Activated CD8-positive, alpha-beta T cell treated with anti-CD3 and anti-CD28 coated beads for 36 hours (primary cell): Measurements from ENCODE around the gene FOXL3. TPM values are rescaled to one million over a fixed set of nuclear protein-coding genes. Genes with fewer than 3 reads are reported as not detected.
A peak's percentile ranks its signal among the peaks of the same experiment; 100 is the strongest.

Experiments used
- ATAC-seq: fragments of 200-7000 bp; cut with Tn5 transposase; one replicate; pipeline ENCODE4 v1.10.0; 2021; ENCODE audit warnings: mild to moderate bottlenecking, moderate library complexity
- CTCF ChIA-PET: fragments of 350-600 bp; sonication (Branson Sonifier 250); formaldehyde crosslinking; loops from one replicate; lab custom pipeline; 2021; ENCODE audit warnings: antibody characterized with exemption; lab: Charles Lee
- POLR2A ChIA-PET: fragments of 350-600 bp; sonication (Branson Sonifier 250); formaldehyde crosslinking; loops from one replicate; lab custom pipeline; 2021; ENCODE audit warnings: antibody characterized with exemption; lab: Charles Lee
- DNase-seq: peaks from one replicate; pipeline ENCODE4 v3.0.0-alpha.2; 2020
- H3K27ac Mint-ChIP-seq: one replicate; pipeline ENCODE4 v1.8.0; 2021; ENCODE audit warnings: mild to moderate bottlenecking, mixed read lengths
- H3K27me3 Mint-ChIP-seq: one replicate; pipeline ENCODE4 v1.8.0; 2021; ENCODE audit warnings: mixed read lengths
- H3K36me3 Mint-ChIP-seq: one replicate; pipeline ENCODE4 v1.8.0; 2021; ENCODE audit warnings: low read depth, mixed read lengths
- H3K4me1 Mint-ChIP-seq: one replicate; pipeline ENCODE4 v1.8.0; 2021; ENCODE audit warnings: low read depth, mixed read lengths
- H3K4me3 Mint-ChIP-seq: one replicate; pipeline ENCODE4 v1.8.0; 2021; ENCODE audit warnings: mild to moderate bottlenecking, moderate library complexity, mixed read lengths
- H3K9me3 Mint-ChIP-seq: one replicate; pipeline ENCODE4 v1.8.0; 2021; ENCODE audit warnings: mixed read lengths
- intact Hi-C: fragments of 100-400 bp; cut with micrococcal nuclease; formaldehyde crosslinking; loops from one replicate; pipeline ENCODE4 v1.10.0; 2022
- total RNA-seq, 2 experiments: library from RNA; stranded (reverse); gene quantifications; one replicate each; pipeline ENCODE4 v1.2.3, GENCODE V29; 2021
- TF ChIP-seq, protein P1 (sequence below): fragments of 200-600 bp; IDR thresholded peaks from one replicate; pipeline ENCODE4 v1.8.0; 2022; ENCODE audit warnings: antibody characterized with exemption, mild to moderate bottlenecking

Gene FOXL3
- total RNA-seq, 2 experiments from 2014 or later, result not detected

DNA sequence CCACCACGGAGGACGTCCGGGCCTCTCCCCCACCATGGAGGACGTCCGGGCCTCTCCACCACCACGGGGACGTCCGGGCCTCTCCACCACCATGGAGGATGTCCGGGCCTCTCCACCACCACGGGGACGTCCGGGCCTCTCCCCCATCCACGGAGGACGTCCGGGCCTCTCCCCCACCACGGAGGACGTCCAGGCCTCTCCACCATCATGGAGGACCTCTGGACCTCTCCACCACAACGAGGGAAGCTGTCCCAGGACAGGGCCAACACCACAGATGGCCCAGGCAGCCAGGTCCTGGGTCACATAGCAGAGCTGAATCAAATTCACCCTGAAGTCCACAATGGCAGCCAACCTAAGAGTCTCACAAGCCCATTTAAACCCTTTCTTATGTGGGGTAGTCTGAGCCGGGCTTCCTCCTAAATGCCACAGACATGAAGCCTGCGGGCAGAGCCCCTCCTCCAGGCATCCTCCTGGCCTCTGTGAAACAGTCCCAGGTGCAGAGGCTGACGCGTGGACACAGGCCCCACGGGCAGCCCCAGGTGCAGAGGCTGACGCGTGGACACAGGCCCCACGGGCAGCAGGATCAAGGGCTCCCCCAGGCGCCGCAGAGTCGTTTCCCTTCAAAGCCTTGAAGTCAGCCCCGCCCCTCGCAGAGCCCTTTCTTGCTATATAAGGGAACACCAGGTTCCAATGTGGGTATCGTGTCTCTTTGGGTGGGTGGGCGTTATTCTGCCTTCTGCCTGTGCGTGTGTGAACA is 47.0 kb downstream of the FOXL3 start:
- H3K27ac Mint-ChIP-seq, result no peak overlapping the region
- TF ChIP-seq, protein P1, sequence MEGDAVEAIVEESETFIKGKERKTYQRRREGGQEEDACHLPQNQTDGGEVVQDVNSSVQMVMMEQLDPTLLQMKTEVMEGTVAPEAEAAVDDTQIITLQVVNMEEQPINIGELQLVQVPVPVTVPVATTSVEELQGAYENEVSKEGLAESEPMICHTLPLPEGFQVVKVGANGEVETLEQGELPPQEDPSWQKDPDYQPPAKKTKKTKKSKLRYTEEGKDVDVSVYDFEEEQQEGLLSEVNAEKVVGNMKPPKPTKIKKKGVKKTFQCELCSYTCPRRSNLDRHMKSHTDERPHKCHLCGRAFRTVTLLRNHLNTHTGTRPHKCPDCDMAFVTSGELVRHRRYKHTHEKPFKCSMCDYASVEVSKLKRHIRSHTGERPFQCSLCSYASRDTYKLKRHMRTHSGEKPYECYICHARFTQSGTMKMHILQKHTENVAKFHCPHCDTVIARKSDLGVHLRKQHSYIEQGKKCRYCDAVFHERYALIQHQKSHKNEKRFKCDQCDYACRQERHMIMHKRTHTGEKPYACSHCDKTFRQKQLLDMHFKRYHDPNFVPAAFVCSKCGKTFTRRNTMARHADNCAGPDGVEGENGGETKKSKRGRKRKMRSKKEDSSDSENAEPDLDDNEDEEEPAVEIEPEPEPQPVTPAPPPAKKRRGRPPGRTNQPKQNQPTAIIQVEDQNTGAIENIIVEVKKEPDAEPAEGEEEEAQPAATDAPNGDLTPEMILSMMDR, result no peak
- no peaks in the 10 kb centered on the region for H3K36me3 Mint-ChIP-seq
- H3K4me3 Mint-ChIP-seq, result no peak overlapping the region
- CTCF ChIA-PET, result no interaction called here
- DNase-seq (peak; percentile 48), ATAC-seq (no peak)
- POLR2A ChIA-PET, result no interaction called here
- H3K9me3 Mint-ChIP-seq, result peaks cover 13% of the 10 kb centered on the region
- intact Hi-C loops, result no loop called here
- H3K4me1 Mint-ChIP-seq, result peaks cover 12% of the 10 kb centered on the region
- H3K27me3 Mint-ChIP-seq, result no peaks in the 10 kb centered on the region

DNA sequence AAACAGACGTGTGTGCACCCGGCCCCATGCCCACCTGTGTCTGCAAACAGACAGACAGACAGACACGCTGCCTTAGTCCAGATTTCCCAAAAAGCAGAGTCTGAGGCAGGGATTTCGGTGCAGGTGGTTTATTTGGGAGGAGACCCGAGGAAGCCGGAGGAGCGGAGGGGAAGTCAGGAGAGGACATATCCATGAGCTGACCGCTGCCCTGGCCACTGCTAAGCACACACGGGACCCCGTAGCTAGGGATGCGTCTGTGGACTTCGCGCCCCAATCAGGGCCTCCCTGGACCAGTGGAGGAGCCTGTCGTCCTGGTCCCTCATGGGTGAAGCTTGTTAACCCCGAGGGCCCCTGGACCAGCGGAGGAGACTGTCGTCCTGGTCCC is 47.6 kb downstream of the FOXL3 start:
- ATAC-seq (no peak), DNase-seq (no peak)
- Mint-ChIP-seq H3K9me3 (peaks cover 13% of the 10 kb centered on the region), H3K27ac (no peak overlapping the region), H3K27me3 (no peaks in the 10 kb centered on the region), H3K36me3 (no peaks in the 10 kb centered on the region), H3K4me1 (peaks cover 12% of the 10 kb centered on the region), H3K4me3 (no peak overlapping the region)
- intact Hi-C loops, result no loop called here
- POLR2A ChIA-PET, result no interaction called here
- TF ChIP-seq, protein P1, result no peak
- CTCF ChIA-PET, result no interaction called here

DNA sequence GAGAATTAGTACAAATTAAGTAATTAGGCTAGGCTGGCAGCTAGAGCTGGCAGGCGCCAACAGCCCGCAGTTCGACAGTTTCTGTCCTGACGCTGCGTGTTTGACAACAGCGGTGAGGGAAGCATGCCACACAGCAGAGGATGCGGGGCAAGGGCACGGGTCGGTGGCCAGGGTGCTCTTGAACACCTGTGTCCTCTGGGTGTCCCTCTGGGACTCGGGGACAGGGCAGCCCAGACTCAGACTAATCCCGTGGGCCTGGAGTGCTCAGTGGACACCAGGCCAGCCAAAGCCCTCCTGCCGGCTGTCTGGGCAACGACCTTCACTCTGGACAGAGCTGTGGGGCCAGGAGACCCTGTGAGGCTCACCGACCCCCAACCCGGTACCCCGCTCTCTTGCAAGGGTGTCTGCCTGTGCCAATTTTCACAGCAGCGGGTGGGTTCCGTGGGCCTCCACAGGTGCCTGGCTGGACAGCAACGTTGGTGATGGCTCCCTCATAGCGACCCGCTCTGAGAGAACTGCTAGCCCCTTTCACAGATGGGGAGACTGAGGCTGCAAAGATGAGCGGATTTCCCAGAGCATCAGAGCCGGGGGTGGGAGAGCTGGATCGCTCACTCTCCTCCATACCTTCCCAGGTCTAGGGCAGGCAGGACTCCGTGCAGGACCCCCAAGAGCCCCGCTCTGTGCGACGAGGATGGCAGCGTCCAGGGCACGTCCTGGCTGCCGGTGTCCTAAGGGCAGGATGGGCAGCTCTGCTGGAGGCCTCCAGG is 48.5 kb downstream of the FOXL3 start:
- no peak for DNase-seq
- Mint-ChIP-seq H3K27me3 (no peaks in the 10 kb centered on the region), H3K4me1 (peaks cover 18% of the 10 kb centered on the region), H3K27ac (no peak overlapping the region), H3K4me3 (no peak overlapping the region), H3K9me3 (peaks cover 13% of the 10 kb centered on the region), H3K36me3 (no peaks in the 10 kb centered on the region)
- no peak for ATAC-seq
- CTCF ChIA-PET, result no interaction called here
- POLR2A ChIA-PET, result interaction anchor here (0.8 to 1.0 kb wide), 2 partner anchors 19 to 29 kb away, joined by 3 read pairs; no protein-coding TSS in a partner anchor
- TF ChIP-seq, protein P1, result no peak
- intact Hi-C loops, result no loop called here

DNA sequence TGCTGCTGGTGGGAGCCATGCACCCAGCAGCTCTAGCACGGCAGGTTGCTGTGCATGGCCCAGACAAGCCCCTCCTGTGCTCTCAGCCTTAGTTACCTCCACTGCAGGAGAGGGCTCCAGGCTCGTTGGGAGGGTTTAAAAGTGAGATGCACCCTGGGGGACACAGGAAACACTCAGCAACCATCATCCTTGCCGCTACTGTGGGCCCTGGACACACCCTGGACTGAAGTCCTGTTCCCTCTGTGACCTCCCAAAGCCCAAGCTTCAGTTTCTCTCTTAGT is 49.0 kb downstream of the FOXL3 start:
- CTCF ChIA-PET, result no interaction called here
- intact Hi-C loops, result no loop called here
- peaks cover 19% of the 10 kb centered on the region for H3K4me1 Mint-ChIP-seq

More for the DNA sequence above, 49.0 kb downstream of the FOXL3 start:
- Mint-ChIP-seq H3K27me3 (no peaks in the 10 kb centered on the region), H3K36me3 (no peaks in the 10 kb centered on the region), H3K9me3 (peaks cover 10% of the 10 kb centered on the region), H3K27ac (no peak overlapping the region), H3K4me3 (no peak overlapping the region)
- no peak for DNase-seq
- ATAC-seq, result no peak
- POLR2A ChIA-PET, result interaction anchor here (0.8 to 1.0 kb wide), 2 partner anchors 18 to 28 kb away, joined by 3 read pairs; no protein-coding TSS in a partner anchor
- TF ChIP-seq, protein P1, result no peak
